ENCODE measurements around the gene SMCR8. TPM values are rescaled to one million over a fixed set of nuclear protein-coding genes. Genes with fewer than 3 reads are reported as not detected.

SMCR8 gene
- total and polyA plus RNA-seq, 2 of the 13 experiments (the other 11 are each of a cell fraction or from before 2014, with no cell fraction given) = 7.6 to 11.8 TPM

GRCh38 chr17:18314731-18315561 lies at the start of gene SMCR8, which contains the start of gene TOP3A (continued):
- no peak for TF ChIP-seq PREB (CRISPR knock-in tag; IDR thresholded peaks at IDR 0.05)
- peak; percentile 89; the same call in 1 of the 2 replicates for TF ChIP-seq ZNF17 (CRISPR knock-in tag; IDR thresholded peaks at IDR 0.05)
- TF ChIP-seq SMARCE1 (IDR thresholded peaks at IDR 0.05; ENCODE audit: borderline replicate concordance) = no peak
- TF ChIP-seq ZNF501 (CRISPR knock-in tag; IDR thresholded peaks at IDR 0.05) = peak; percentile 90
- TF ChIP-seq ZSCAN30 (CRISPR knock-in tag; IDR thresholded peaks at IDR 0.05) = peak; percentile 96
- TF ChIP-seq ARHGAP35 (CRISPR knock-in tag; IDR thresholded peaks at IDR 0.05; ENCODE audit: borderline replicate concordance) = no peak
- no peak for TF ChIP-seq ESRRA (CRISPR knock-in tag; IDR thresholded peaks at IDR 0.05; ENCODE audit: low read depth)
- TF ChIP-seq ZNF709 (CRISPR knock-in tag; IDR thresholded peaks at IDR 0.05) = peak; percentile 63; the same call in 1 of the 2 replicates
- TF ChIP-seq ZSCAN21 (CRISPR knock-in tag; IDR thresholded peaks at IDR 0.05; ENCODE audit: borderline replicate concordance) = no peak
- TF ChIP-seq ZBTB1 (CRISPR knock-in tag; IDR thresholded peaks at IDR 0.05; ENCODE audit: borderline replicate concordance) = no peak
- peak; percentile 81; the same call in 1 of the 2 replicates for TF ChIP-seq ZNF431 (CRISPR knock-in tag; IDR thresholded peaks at IDR 0.05; ENCODE audit: borderline replicate concordance, low read depth)
- TF ChIP-seq ZNF567 (CRISPR knock-in tag; IDR thresholded peaks at IDR 0.05; ENCODE audit: borderline replicate concordance) = no peak
- TF ChIP-seq TOPORS (CRISPR knock-in tag; IDR thresholded peaks at IDR 0.05) = no peak; the same call in 1 of the 2 replicates
- no peak for TF ChIP-seq CBFB (CRISPR knock-in tag; IDR thresholded peaks at IDR 0.05)
- peak; percentile 70 for TF ChIP-seq UBTF (CRISPR knock-in tag; IDR thresholded peaks at IDR 0.05)
- no peak; the same call in 1 of the 2 replicates for TF ChIP-seq CEBPG (CRISPR knock-in tag; IDR thresholded peaks at IDR 0.05)
- TF ChIP-seq GPBP1L1 (CRISPR knock-in tag; IDR thresholded peaks at IDR 0.05) = no peak
- no peak for TF ChIP-seq GTF3A (CRISPR knock-in tag; conservative IDR thresholded peaks at IDR 0.05)
- TF ChIP-seq SETDB1 (CRISPR knock-in tag; IDR thresholded peaks at IDR 0.05; ENCODE audit: borderline replicate concordance) = no peak
- TF ChIP-seq ZNF687 (CRISPR knock-in tag; IDR thresholded peaks at IDR 0.05) = peak; percentile 95
- TF ChIP-seq ZNF720 (CRISPR knock-in tag; IDR thresholded peaks at IDR 0.05) = no peak
